Karpas-422 (cell line): ENCODE measurements around the gene OTOG. TPM values are rescaled to one million over a fixed set of nuclear protein-coding genes. Genes with fewer than 3 reads are reported as not detected.
"Not testable (repeated sequence)": the region's sequence is repeated elsewhere in the genome, so short reads cannot be mapped to it uniquely, and the experiment has no call there.

ENCODE experiments used
- DNase-seq: peaks from one replicate; pipeline ENCODE4 v3.0.0-alpha.2; 2015
- H2AFZ ChIP-seq: fragments of 200-600 bp; sonication (generic); 2 replicates; pipeline ENCODE4 v1.6.1; 2014; ENCODE audit warnings: antibody characterized with exemption, low read length, mixed read lengths
- H3K27ac ChIP-seq: fragments of 200-600 bp; sonication (generic); 2 replicates; pipeline ENCODE4 v1.5.1; 2014; ENCODE audit warnings: mild to moderate bottlenecking, low read length, moderate library complexity
- H3K27me3 ChIP-seq: fragments of 200-600 bp; sonication (generic); 2 replicates; pipeline ENCODE4 v1.6.1; 2014; ENCODE audit warnings: low read length, mixed read lengths
- H3K36me3 ChIP-seq: fragments of 200-600 bp; sonication (generic); 2 replicates; pipeline ENCODE4 v1.6.1; 2014; ENCODE audit warnings: low read length, mixed read lengths; ENCODE audit not compliant: insufficient read depth
- H3K4me1 ChIP-seq: fragments of 200-600 bp; sonication (generic); 2 replicates; pipeline ENCODE4 v1.6.1; 2014; ENCODE audit warnings: mild to moderate bottlenecking, low read length, mixed read lengths
- H3K4me2 ChIP-seq: fragments of 200-600 bp; sonication (generic); 2 replicates; pipeline ENCODE4 v1.6.1; 2014; ENCODE audit warnings: low read length, low read depth, mild to moderate bottlenecking; ENCODE audit not compliant: poor library complexity, severe bottlenecking
- H3K4me3 ChIP-seq: fragments of 200-600 bp; sonication (generic); 2 replicates; pipeline ENCODE4 v1.5.1; 2014; ENCODE audit warnings: mild to moderate bottlenecking, antibody characterized with exemption, low read length, mixed read lengths
- H3K79me2 ChIP-seq: fragments of 200-600 bp; sonication (generic); 2 replicates; pipeline ENCODE4 v1.6.1; 2014; ENCODE audit warnings: mild to moderate bottlenecking, low read length, mixed read lengths
- H3K9ac ChIP-seq: fragments of 200-600 bp; sonication (generic); 2 replicates; pipeline ENCODE4 v1.6.0; 2014; ENCODE audit warnings: low read length
- H3K9me2 ChIP-seq: fragments of 200-600 bp; sonication (generic), shearing (Covaris generic); replicated peaks from 2 replicates; pipeline ENCODE4 v1.6.0; 2014; ENCODE audit warnings: mild to moderate bottlenecking, low read length, moderate library complexity; ENCODE audit not compliant: insufficient read depth
- H3K9me3 ChIP-seq: fragments of 300-700, 200-600 bp; sonication (generic); 2 replicates; pipeline ENCODE4 v1.6.1; 2014; ENCODE audit warnings: low read length, mixed read lengths
- H4K20me1 ChIP-seq: fragments of 200-600 bp; sonication (generic); 2 replicates; pipeline ENCODE4 v1.6.1; 2014; ENCODE audit warnings: mild to moderate bottlenecking, antibody characterized with exemption, low read length, low read depth; ENCODE audit not compliant: insufficient read depth
- total RNA-seq: library from RNA; depleted of rRNA; stranded (reverse); fragments of >200 nt; shearing (Covaris generic); gene quantifications from 2 replicates; pipeline ENCODE4 v1.2.3, GENCODE V29; 2014; ENCODE audit warnings: low replicate concordance

Gene OTOG
- total RNA-seq, 1 experiment from 2014 or later = not detected

DNA sequence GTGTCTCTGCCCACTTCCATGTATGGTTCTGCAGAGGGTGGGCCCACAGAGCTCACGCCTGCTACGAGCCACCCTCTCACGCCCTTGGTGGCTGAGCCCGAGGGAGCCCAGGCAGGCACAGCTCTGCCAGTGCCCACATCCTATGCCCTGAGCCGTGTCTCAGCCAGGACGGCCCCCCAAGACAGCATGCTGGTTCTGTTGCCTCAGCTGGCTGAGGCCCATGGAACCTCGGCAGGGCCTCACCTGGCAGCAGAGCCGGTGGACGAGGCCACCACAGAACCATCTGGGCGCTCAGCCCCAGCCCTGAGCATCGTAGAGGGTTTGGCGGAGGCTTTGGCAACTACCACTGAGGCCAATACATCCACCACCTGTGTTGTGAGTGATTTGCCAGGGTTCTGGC, 64.0 kb downstream of the OTOG start:
- Histone ChIP-seq H3K79me2 (no peaks in the 10 kb centered on the region), H3K9me3 (no peaks in the 10 kb centered on the region), H3K9me2 (no peaks in the 10 kb centered on the region), H3K27ac (no peak overlapping the region), H3K4me2 (no peak overlapping the region), H3K9ac (no peak overlapping the region), H3K4me3 (no peak overlapping the region), H3K4me1 (no peaks in the 10 kb centered on the region), H3K36me3 (no peaks in the 10 kb centered on the region), H4K20me1 (no peaks in the 10 kb centered on the region; the same call in 1 of the 2 replicates), H3K27me3 (no peaks in the 10 kb centered on the region), H2AFZ (no peak overlapping the region)
- DNase-seq = no peak

DNA sequence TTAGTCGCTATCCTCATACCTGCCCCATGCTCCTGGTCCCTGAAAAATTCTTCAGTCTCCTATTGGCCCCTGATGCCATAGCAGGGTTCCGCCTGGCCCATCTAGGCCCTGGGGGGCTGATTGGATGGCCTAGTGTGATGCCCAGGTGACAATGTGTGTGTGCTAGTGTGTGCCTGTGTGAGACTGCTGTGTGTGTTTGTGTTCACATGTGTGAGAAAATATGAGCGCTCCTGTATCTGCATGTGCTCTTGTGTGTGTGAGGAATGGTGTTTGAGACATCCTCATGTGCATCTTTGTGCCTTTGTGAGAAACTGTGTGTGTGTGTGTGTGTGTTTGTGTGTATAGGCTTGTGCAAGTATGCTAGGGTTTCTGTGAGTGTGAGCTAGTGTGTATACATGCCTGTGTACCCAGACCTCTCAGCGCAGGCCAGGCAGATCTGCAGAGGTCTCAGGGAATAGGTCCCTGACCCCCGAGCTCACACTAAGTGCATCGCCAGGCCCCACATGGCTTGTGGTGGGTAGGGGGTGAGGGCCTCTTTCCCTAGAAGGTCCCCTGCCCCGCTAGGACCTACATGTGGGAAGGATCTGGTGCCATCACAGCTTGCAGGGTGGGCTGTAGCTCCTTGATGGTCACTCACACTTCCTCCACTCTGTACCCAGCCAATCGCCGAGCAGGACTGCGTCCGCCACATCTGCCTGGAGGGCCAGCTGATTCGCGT, 64.6 kb downstream of the OTOG start:
- Histone ChIP-seq H3K79me2 (no peaks in the 10 kb centered on the region), H3K27me3 (no peaks in the 10 kb centered on the region), H3K27ac (no peak overlapping the region), H3K9ac (no peak overlapping the region), H3K4me1 (no peaks in the 10 kb centered on the region), H3K4me2 (no peak overlapping the region), H3K9me2 (no peaks in the 10 kb centered on the region), H3K36me3 (no peaks in the 10 kb centered on the region), H4K20me1 (no peaks in the 10 kb centered on the region; the same call in 1 of the 2 replicates), H2AFZ (no peak overlapping the region), H3K9me3 (no peaks in the 10 kb centered on the region), H3K4me3 (no peak overlapping the region)
- DNase-seq = no peak

DNA sequence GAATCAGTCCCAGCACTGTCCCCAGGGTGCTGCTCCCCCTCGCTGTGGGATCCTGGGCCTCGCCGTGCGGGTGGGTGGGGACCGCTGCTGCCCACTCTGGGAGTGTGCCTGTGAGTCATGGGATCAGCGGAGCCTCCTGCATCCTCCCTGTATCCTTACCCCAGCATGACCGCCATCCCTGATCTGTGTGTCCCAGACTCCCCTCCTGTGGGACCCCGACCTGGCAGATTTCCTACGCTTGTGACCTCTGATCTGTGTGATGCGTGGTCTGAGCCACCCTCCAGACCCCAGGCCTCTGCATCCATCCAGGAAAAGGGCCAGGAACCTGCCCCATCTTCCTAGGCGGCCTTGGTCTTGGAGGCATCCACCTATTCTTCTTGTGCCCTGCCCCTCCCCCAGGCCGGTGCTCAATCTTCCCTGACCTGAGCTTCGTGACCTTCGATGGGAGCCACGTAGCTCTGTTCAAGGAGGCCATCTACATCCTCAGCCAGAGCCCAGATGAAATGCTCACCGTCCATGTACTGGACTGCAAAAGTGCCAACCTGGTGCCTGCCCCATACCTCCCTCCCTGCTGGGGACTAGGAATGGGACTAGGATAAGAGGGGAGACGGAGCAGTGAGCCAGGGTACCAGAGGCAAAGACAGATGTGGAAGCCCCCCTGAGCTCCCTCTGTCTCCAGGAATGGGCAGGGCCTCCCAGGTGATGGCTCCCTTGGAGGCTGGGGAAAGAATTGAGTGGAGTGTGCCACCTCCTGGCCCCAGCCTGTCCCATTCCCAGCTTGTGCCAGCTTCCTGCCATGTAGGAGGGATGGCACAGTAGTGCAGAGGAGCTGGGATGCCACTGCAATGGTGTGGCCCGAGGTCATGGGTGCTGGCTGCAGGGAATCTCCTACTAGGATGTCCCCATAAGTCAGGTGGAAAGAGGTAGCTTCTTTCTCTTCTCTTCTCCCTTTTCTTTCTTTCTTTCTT, 65.4 kb downstream of the OTOG start:
- H2AFZ ChIP-seq = no peak overlapping the region

DNA sequence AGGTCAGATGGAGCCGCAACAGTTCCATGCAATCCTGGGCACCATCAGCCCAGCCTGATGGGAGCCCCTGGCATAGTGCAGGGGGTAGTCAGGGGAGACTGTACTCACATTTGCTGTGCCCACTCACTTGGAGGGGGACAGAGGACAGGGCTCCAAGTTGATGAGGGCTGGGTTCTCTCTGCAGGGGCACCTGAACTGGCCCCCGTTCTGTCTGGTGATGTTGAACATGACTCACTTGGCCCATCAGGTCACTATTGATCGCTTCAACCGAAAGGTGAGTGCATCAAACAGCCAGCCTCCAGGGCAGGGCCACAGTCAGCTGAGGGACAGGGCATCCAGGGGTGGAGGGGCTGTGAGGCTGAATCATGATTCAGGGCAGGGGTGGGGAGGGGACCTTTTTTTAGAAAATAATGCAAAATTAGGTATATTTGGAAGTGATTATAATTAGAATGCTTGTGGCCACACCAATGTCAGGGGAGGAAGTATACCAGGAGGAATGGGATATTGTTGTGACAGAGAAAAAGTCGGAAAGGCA, 66.4 kb downstream of the OTOG start:
- Histone ChIP-seq H3K36me3 (no peaks in the 10 kb centered on the region), H4K20me1 (no peaks in the 10 kb centered on the region; the same call in 1 of the 2 replicates), H3K4me2 (no peak overlapping the region), H3K79me2 (no peaks in the 10 kb centered on the region), H3K4me3 (no peak overlapping the region), H2AFZ (no peak overlapping the region), H3K27me3 (no peaks in the 10 kb centered on the region), H3K9me3 (no peaks in the 10 kb centered on the region), H3K27ac (no peak overlapping the region), H3K4me1 (no peaks in the 10 kb centered on the region), H3K9me2 (no peaks in the 10 kb centered on the region), H3K9ac (no peak overlapping the region)
- DNase-seq = no peak

More for the DNA sequence above, 65.4 kb downstream of the OTOG start:
- Histone ChIP-seq H3K27me3 (no peaks in the 10 kb centered on the region), H3K9ac (no peak overlapping the region), H3K27ac (no peak overlapping the region), H3K4me2 (no peak overlapping the region), H3K9me3 (no peaks in the 10 kb centered on the region), H3K4me3 (no peak overlapping the region), H3K36me3 (no peaks in the 10 kb centered on the region), H3K4me1 (no peaks in the 10 kb centered on the region), H4K20me1 (no peaks in the 10 kb centered on the region; the same call in 1 of the 2 replicates), H3K79me2 (no peaks in the 10 kb centered on the region), H3K9me2 (no peaks in the 10 kb centered on the region)
- no peak for DNase-seq

DNA sequence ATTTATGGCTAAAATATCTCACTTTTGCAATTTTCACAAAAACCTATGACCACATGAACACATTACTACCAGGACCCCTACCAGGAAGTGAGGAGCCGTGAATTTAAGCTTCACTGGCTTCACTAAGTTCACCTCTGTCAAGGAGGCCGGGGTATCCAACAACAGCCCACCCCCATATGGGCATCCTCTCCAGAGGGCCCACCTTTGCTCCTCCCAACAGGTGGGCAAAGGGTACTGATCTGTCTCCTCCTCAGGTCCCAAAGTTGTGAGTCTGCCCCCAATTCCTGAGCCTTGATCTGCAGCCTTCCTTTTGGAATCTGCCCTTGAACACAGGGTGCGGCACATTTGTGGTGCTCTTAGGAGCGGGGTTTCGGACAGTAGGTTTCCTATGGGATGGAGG, 66.9 kb downstream of the OTOG start:
- Histone ChIP-seq H3K9me2 (no peaks in the 10 kb centered on the region), H3K9ac (no peak overlapping the region), H3K9me3 (no peaks in the 10 kb centered on the region), H3K27me3 (no peaks in the 10 kb centered on the region), H3K36me3 (no peaks in the 10 kb centered on the region), H4K20me1 (no peaks in the 10 kb centered on the region; the same call in 1 of the 2 replicates), H3K4me2 (no peak overlapping the region), H3K27ac (no peak overlapping the region), H2AFZ (no peak overlapping the region), H3K4me3 (no peak overlapping the region), H3K4me1 (no peaks in the 10 kb centered on the region), H3K79me2 (no peaks in the 10 kb centered on the region)
- no peak for DNase-seq

DNA sequence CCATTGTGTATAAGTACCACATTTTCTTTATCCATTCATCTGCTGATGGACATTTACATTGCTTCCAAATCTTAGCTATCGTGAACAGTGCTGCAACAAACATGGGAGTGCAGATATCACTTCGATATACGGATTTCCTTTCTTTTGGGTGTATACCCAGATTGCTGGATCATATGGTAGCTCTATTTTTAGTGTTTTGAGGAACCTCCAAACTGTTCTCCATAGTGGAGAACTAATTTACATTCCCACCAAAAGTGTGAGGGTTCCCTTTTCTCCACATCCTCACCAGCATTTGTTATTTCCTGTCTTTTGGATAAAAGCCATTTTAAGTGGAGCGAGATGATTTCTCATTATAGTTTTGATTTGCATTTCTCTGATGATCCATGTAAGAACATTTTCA, 75.7 kb downstream of the OTOG start:
- not testable (repeated sequence) for H3K9me3 ChIP-seq, H3K36me3 ChIP-seq, H3K79me2 ChIP-seq, DNase-seq, H3K4me3 ChIP-seq, H3K4me1 ChIP-seq, H3K9me2 ChIP-seq, H2AFZ ChIP-seq, H3K27ac ChIP-seq, H3K4me2 ChIP-seq, H3K9ac ChIP-seq, H3K27me3 ChIP-seq, H4K20me1 ChIP-seq

DNA sequence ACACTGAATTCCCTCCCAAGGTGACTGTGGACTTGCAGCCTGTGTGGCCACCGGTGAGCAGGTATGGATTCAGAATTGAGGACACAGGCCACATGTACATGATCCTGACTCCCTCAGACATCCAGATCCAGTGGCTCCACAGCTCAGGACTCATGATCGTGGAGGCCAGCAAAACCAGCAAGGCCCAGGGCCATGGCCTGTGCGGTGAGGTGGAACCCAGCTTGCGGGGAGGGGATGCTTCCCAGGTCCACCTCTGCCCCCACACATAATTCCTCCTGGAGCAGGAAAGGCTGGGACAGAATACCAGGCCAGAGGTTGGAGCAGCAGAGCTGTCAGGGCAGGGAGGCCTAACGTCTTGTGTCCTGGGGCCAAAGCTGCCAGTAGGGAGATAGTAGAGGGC, 82.1 kb downstream of the OTOG start:
- no peaks in the 10 kb centered on the region for H3K36me3 ChIP-seq
- H3K9me2 ChIP-seq = no peaks in the 10 kb centered on the region
- H3K9me3 ChIP-seq = no peaks in the 10 kb centered on the region
- H3K4me3 ChIP-seq = no peak overlapping the region
- H2AFZ ChIP-seq = no peak overlapping the region
- no peak overlapping the region for H3K4me2 ChIP-seq
- no peaks in the 10 kb centered on the region for H3K4me1 ChIP-seq
- H3K27me3 ChIP-seq = no peaks in the 10 kb centered on the region
- no peak overlapping the region for H3K27ac ChIP-seq
- no peaks in the 10 kb centered on the region for H3K79me2 ChIP-seq
- no peak for DNase-seq
- no peaks in the 10 kb centered on the region for H4K20me1 ChIP-seq
- no peak overlapping the region for H3K9ac ChIP-seq

DNA sequence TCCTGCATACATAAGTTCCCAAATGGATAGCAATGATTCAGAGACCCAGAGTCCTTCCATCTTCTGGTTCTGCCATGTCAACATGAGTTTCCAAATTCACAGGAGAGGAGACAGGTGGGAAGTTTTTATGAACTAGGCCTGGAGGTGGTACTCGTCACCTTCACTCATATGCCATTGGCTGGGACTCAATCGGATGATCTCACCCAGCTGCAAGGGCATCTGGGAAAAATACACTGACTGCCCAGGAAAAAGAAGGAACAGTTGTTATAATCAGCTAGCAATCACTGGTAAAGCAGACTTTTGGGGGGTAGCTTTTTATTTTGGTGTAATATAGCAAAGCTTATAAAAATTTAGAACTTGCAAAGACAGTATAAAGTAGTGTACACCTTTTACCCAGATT, 83.9 kb downstream of the OTOG start:
- H3K4me1 ChIP-seq = no peaks in the 10 kb centered on the region
- no peak overlapping the region for H2AFZ ChIP-seq
- no peaks in the 10 kb centered on the region for H4K20me1 ChIP-seq
- no peaks in the 10 kb centered on the region for H3K79me2 ChIP-seq
- no peaks in the 10 kb centered on the region for H3K27me3 ChIP-seq
- H3K9me2 ChIP-seq = no peaks in the 10 kb centered on the region
- no peak overlapping the region for H3K27ac ChIP-seq
- no peak overlapping the region for H3K4me3 ChIP-seq
- no peak overlapping the region for H3K4me2 ChIP-seq
- no peak for DNase-seq
- H3K9me3 ChIP-seq = no peaks in the 10 kb centered on the region
- H3K36me3 ChIP-seq = no peaks in the 10 kb centered on the region
- H3K9ac ChIP-seq = no peak overlapping the region
